Cardiac septum (tissue), 1 donor: Measurements from ENCODE around the gene EPS8L3. TPM values are rescaled to one million over a fixed set of nuclear protein-coding genes. Genes with fewer than 3 reads are reported as not detected.
"Not testable (repeated sequence)": the region's sequence is repeated elsewhere in the genome, so short reads cannot be mapped to it uniquely, and the experiment has no call there.

Experiments used
- DNase-seq: peaks from one replicate; pipeline ENCODE4 v3.0.0-alpha.2; 2020; ENCODE audit warnings: low spot score
- intact Hi-C: fragments of 100-400 bp; cut with DNase I; formaldehyde crosslinking; loops from one replicate; pipeline ENCODE4 v1.14.0; 2022
- long read RNA-seq: library from polyadenylated mRNA; unstranded; transcript quantifications from one replicate; pipeline ENCODE4 v2.0.0, GENCODE V29; 2021
- total RNA-seq: library from RNA; stranded (reverse); fragmentation: NEBNext Ultra II Directional; extraction: Animal tissue kit (Norgen Biotek cat#: 25700); gene quantifications from one replicate; pipeline ENCODE4 v1.2.1, GENCODE V29; 2021
- donor health status: DM: no; HTN: no; CAD: no.

Gene EPS8L3, protein sequence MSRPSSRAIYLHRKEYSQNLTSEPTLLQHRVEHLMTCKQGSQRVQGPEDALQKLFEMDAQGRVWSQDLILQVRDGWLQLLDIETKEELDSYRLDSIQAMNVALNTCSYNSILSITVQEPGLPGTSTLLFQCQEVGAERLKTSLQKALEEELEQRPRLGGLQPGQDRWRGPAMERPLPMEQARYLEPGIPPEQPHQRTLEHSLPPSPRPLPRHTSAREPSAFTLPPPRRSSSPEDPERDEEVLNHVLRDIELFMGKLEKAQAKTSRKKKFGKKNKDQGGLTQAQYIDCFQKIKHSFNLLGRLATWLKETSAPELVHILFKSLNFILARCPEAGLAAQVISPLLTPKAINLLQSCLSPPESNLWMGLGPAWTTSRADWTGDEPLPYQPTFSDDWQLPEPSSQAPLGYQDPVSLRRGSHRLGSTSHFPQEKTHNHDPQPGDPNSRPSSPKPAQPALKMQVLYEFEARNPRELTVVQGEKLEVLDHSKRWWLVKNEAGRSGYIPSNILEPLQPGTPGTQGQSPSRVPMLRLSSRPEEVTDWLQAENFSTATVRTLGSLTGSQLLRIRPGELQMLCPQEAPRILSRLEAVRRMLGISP
- total RNA-seq = not detected
- long read RNA-seq = 0 reads

DNA sequence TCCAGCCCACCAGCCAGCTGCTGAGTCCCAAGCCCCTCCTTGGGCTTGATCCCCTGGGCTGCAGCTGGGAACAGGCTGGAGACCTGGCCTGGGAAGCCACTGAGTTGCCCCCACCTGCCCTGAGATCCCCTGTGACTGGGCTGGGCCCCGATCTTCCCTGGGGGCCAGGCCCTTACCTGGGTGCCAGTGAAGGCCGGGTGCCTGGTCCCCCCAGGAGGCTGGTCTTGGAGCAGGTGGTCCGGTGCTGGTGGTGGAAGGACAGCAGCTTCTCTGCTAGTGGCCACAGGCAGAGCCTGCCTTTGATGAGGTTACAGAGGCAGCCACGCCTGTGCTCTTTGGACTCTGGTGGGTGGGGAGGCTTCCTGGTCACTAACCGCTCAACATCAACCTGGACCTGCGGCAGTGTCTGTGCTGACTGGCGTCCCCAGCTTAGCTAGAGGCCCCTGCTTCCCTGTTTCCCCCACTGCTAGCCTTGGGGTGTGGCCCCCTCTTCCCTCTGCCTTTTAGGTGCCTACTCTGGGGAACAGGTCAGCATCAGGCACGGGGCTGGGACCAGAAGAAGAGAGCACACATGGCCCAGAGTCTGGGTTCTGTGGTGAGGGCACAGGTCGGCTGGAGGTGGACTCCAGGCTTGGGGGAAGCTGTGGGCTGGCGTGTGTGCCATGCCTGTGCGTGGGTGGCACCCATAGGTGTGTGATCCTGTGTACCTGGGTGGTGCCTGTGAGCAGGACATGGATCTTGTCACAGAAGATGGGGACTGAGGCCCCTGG lies at the start of gene EPS8L3:
Gene EPS8L3, minus strand, starts transcription at position 278 of the 770 bp plus-strand sequence. CDS start 2,174 bp downstream, outside the sequence.
- DNase-seq = peak; percentile 75
- intact Hi-C loops = no loop called here

DNA sequence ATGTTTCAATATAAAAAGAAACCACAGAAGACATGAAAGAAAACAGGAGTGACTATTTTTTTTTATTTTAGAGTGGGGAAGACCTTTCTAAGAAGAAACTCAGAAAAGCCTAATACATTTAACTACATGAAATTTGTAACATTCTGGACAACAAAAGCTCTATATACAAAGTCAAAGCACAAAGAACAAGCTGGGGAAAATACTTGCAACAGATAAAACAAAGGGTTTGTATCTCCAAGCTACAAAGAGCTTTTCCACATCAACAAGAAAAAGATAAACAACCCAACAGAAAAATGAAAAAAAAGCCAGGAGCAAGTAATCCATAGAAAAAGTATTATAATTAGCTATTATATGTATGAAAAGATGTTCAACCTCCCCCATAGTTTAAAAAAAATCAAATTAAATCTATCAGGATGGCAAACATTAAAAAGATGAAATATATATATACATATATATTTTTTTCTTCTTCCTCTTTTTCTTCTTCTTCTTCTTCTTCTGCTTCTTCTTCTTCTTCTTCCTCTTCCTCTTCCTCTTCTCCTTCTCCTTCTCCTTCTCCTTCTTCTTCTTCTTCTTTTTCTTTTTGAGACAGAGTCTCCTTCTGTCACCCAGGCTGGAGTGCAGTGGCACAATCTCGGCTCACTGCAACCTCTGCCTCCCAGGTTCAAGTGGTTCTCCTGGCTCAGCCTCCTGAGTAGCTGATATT lies 49.1 kb upstream of the EPS8L3 start:
- DNase-seq = no peak
- intact Hi-C loops = no loop called here

DNA sequence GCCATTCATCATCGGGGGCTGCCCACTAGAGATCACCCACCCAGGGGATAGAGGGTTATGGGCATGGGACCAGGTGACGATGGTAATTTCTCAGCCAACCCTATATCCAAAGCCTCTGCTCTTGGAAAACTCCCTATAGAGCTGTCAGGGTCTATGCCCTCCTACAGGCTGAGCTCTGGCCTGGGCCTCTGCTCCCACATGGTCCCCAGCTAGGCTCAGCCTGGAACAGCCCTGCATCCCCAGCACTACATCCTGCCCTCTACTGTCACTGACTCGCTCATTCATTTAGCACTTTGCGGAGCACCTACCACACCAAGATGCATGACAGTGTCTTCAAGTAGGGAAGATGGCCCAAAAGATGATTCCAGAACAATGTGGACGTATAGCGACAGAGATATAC lies 45.0 kb upstream of the EPS8L3 start:
- DNase-seq = no peak

DNA sequence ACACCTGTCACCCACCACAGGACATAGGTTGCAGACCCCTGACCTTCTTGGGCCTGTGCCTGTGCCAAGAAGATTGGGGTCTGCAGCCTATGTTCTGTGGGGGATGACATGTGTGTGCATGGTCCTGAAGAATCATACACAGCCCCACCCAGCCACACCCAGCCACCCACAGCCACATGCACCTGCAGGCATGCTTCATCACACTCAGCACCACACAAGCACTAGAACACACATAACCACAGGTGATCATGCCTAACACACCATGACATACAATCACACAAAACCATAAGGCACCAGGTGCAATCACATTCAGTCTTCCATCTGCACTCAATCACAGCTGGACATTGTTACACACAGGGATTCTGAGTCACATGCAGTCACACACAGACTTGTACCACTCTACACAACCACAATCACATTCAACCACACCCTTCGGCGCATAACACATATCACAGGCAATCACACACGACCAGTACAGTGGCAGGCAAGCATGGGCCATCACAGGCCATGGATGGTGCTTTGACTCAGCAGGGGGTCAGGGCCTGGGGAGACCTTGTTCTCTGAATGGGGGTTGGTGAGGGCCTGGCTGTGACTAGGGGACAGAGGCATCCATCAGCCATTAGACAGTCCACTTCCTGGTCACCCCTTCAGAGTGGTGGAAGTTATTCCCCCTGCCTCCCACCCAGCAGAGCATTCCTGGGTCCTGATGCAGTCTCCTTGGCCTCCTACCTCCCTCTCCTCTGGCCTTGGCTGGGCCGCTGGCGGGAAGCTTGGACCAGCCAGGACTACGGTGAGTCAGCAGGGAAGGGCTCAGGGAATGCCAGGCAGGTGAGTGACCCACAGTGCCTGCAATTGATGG lies 44.3 kb upstream of the EPS8L3 start:
- no peak for DNase-seq
- intact Hi-C loops = no loop called here

More for the DNA sequence above, 45.0 kb upstream of the EPS8L3 start:
- intact Hi-C loops = no loop called here

DNA sequence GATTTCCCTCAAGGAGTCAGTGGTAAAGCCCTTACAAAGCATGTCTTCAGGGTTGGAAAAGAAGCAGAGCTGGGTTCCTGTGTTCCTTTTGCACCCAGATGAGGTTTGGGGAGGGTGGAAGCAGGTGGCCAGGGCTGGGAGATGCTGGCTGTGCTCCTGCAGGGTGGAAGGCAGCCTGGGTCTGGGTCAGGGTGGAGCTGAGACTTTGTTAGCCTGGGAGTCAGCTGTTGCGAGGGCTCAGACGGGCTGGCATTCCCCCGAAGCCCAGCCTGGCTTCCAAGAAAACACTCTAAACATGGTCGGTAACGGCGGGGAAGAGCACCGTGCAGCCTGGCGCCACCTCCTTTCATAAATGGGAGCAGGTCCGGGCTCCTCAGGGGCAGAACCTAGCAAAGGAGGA lies 43.7 kb upstream of the EPS8L3 start:
- DNase-seq = no peak
- intact Hi-C loops = no loop called here

DNA sequence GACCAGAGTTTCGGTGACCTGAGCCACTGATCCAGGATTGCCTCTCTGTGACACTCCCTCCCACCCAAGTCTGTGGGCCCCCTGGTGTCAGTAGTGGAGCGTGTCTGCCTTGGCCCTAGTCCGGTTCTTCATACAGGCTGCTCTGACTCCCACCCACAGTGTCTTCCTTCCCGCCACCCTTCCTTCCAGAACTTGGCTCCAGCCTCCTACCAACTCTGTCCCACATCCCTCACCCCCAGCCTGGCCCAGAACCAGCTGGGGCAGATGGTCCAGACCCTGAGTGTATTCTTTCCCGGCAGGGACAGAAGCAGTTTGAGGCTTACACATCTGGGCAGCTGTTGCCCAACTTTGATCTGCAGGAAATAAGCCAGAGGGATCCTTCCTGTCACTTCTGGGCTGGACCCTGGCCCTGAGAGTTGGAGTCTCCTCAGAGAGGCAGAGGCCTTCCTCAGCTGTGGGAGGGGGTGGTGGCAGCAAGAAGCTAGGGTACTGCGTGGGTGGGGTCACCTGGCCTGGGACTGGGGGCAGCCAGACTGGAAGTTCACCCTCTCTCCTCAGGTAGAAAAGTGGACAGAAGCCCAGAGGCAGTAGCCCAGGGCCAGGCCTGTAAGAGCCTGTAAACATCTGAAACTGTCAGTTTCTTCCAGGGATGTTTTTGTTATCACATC lies 43.1 kb upstream of the EPS8L3 start:
- intact Hi-C loops = no loop called here
- peak; percentile 61 for DNase-seq

DNA sequence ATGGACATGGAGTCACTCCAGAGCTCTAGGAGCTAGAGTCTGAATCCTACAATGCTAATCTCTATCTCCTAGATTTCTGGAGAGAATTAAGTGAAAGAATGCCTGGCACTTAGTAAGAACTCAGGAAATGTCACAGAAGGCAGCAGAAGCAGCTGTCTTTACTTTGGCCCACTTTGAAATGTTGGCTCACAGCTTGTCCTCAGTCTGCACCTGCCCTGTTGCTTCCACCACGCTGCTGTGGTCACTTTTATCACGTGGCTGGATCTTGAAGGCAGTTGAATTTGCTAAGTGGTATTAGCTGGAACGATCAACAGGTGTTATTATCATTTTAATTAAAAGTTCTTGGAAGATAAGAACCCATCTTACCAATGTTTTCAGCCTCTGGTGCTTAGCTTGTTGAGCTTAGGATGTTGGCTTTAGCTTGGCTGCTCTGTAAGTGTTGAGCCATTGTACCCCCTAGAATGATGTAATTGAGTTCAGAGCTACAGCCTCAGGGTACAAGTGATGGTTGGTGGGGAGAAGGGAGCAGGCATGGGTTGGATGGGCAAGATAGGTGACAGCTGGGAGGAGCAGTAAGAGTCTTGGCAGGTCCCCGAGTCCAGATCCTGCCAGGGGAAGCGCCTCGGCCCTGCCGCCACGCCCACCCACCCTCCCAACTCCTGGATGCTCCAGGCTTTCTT lies 41.9 kb upstream of the EPS8L3 start:
- DNase-seq = no peak
- intact Hi-C loops = no loop called here

DNA sequence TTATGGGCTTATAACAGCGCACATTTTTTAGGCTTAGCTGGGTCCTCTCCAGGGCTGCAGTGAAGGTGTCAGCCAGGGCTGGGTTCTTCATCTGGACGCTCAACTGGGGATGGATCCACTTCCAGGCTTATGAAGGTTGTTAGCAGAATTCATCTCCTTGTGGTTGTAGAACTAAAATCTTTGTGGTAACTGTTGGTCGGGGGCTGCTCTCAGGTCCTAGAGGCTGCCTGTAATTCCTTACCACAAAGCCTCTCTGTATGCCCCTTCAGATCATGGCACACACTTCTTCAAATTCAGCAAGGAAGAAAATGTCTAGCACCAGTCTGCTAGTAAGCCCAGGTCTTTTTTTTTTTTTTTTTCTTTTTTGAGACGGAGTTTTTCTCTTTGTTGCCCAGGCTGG lies 40.9 kb upstream of the EPS8L3 start:
- intact Hi-C loops = no loop called here
- DNase-seq = peak; percentile 35

DNA sequence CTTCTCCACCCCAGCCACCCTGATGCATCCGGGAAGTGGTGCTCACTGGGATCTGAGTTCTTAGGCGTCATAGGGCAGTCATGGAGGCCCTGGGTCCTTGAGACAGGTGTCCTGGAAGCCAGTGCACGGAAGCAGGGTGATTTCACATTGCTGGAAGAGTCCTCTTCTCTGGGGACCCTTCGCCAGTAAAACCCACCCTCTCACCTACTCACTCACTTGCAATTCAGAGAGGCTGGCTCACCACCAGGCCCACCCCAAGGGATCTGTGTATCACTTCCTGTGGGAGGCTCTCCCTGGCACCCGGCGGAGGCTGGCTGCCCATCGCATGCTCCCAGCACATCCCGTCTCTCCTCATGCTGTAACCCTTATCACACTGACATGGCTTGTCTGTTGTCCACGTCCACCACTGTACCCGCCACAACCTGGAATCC lies 40.2 kb upstream of the EPS8L3 start:
- DNase-seq = peak; percentile 35
- intact Hi-C loops = no loop called here

DNA sequence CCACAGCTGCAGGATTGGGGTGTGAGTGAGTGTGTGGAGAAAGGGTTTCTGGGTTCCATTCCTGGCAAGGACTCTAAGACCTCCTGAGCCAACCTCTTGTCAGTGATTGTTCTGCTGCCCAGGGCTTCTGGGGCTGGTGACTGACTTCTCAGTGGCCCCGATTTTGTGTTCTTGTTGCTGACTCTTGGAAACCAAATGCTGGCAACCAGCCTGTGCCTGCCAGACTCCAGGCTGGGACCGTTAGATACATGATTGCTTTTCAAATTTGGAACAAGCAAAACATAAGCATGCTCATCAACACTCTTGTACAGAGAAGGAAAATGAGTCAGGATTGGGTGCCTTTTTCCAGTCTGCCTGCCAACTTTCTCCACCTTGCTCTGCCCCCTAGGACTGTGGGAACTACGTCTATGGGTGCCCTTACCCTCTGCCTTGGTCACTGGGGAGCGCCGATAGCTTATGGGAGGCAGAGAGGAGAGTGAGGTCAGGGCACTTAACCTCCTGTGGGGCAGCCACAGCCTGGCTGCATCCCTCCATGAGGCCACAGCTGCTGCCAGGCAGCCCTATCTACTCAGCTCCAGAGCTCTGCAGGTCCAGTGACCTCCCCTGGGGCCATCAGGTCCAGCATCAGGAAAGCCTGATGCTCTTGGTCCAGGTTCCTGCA lies 39.3 kb upstream of the EPS8L3 start:
- DNase-seq = peak; percentile 66
- intact Hi-C loops = no loop called here

DNA sequence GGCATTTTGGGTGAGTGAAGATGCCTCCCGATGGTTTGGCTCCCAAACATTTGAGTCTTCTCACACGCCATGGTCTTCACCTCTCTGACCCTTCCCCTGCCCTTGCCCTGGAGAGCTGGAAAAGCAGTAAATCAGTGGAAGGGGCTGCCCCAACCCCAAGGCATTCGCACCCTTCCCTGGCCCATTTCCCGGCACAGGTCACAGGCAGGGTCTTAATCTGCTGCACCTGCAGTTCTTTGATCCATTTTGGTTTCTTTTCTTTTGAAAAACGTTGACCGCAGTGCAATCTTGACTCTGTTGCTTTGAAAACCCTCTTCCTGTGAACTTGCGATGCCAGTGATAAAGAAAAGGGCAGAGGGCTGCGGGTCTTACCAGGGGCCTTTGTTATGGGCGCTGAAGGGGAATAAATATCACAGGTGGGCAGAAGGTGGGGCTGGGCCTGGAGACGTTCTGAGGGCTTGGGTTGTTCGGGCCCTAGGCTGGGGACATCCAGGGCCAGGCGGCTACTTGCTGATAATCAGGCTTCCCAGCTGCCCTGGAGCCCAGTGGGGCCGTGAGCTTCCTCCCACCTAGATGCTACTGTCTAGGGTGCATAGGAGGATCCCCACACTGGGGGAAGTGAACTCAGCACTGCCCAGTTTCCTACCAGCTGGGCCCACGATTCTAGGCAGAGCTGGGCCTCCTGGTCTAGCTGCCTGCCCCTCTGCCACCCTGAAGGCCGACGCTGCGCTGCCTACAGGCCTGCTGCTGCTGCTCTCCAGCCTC lies 38.6 kb upstream of the EPS8L3 start:
- peak; percentile 73 for DNase-seq
- intact Hi-C loops = no loop called here

DNA sequence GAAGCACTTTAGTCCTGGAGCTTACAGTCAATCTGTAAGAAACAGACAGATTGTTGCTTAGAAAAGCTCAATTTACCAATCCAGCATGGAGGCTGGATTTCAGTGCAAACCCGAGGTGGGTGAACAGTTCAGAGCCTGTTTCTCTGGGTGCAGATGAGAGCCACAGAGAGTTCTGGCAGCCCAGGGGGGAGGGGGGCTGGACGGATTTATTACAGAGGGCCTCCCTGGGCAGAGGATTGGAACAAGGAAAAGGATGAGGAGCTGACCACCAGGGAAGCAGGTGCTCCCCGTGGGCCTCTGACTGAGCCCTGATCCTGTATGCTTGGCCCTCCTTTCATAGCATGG lies 38.0 kb upstream of the EPS8L3 start:
- intact Hi-C loops = no loop called here
- DNase-seq = no peak

DNA sequence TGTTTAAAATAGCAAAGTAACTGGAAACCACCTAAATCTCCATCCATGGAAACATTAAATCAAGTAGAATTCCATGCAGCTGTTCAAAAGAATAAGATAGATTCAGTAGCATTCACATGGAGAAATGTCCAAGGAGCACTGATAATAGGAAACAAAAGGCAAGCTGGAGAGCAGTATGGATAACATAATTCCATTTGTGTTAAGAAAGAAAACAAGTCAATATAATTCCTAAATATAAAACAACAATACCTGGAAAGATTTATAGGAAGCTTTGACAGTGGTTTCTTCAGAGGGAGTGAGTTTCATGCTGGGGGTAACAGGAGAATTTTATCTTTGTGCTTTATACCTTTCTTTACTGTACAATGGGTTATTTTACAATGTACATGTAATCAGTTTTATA lies 36.6 kb upstream of the EPS8L3 start:
- intact Hi-C loops = no loop called here
- DNase-seq = no peak

DNA sequence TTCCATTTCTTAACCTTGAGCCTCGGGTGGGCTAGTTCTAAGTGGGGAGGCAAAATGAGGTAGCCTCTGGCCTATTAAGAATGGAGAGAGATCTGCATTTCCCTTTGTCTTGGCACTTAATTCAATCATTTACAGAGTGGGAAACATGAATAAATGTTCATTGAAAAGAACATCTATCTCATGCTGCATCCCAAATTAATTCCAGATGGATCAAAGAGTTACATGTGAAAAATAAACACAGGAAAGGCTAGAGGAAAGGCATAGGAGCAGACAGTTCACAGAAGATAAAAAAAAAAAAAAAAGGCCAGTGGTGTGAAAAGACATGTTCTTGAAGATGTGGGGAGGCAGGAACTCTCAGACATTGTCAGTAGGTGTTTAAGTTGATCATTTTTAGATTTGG lies 35.7 kb upstream of the EPS8L3 start:
- intact Hi-C loops = no loop called here
- DNase-seq = no peak

DNA sequence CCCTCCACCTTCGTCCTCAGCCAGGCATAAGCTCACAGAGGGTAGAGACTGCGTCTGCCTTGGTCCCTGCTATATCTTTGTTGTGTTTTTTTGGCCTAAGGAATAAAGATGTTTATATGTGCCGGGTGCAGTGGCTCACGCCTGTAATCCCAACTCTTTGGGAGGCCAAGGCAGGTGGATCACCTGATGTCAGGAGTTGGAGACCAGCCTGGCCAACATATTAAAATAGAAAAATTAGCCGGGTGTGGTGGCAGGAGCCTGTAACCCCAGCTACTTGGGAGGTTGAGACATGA lies 33.5 kb upstream of the EPS8L3 start:
- intact Hi-C loops, DNase-seq: not testable (repeated sequence)

DNA sequence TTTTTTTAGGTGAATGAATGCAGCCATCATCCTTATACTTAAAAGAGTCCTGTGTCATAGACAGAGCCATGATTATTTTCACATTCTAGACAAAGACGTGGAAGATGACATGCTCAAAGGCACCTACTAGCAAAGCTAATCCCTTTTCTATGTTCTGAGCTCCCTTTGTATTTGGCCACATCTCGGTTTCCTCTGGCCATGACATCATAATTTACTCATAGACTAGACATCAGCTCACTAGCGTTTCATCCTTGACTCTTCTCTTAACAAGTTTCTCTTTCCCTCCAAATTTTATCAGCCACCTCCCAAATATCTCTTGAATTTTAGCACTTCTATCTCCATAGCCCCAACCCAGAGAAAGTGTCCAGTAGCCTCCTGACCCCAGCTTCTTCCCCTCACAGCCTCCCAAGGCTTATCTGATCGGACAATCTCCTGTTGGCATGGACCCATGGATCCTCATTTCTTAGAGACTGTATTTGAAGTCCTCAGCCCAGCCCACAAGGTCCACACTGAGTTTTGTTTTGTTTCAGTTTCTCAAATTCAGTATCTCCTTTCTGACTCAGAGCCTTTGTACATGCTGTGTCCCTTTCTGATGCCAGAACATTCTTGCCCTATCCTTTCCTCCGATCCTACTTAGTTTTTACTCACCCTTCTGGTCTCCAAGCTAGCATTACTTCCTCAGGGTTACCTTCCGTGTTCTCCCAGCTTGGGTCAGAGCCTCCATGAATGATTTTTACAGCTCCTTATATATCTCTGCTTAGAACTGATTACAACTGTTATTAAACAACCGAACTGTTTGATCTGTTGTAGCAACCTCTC lies 33.0 kb upstream of the EPS8L3 start:
- peak; percentile 55 for DNase-seq
- intact Hi-C loops = no loop called here
